Measurements from ENCODE around the gene C16orf95. TPM values are rescaled to one million over a fixed set of nuclear protein-coding genes. Genes with fewer than 3 reads are reported as not detected.

Gene C16orf95
- total and polyA plus RNA-seq, 4 donors: 0.48 to 4.3 (median 2.1) TPM

DNA sequence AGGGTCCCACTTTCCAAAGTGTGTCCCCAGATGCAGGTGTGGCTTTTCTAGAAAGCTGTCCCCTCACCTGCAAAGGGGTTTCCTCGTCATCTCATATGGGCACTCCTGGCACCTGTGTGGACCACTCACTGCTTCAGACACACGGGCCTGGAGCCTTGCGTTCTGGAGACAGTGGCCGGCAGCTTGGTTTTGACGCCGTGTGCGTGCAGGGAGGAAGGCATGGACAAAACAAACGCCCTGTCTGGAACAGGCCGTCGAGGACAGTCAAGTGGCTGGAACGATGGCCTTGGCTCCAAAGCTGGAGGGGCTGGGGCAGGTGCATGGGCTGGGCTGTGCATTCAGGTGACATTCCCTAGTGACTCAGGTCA, 13.0 kb upstream of the C16orf95 start:
- Histone ChIP-seq H3K27me3 (ENCODE audit: control insufficient read depth in 3 of 3, insufficient read depth in 3 of 3, low read length in 2 of 3) (no peaks in the 10 kb centered on the region), H3K9me3 (ENCODE audit: control insufficient read depth in 4 of 4, insufficient read depth in 3 of 4, low read length in 3 of 4) (no peaks in the 10 kb centered on the region), H3K4me3 (no peak overlapping the region), H3K4me1 (ENCODE audit: control insufficient read depth in 5 of 5, insufficient read depth in 5 of 5, low read length in 5 of 5) (peaks cover 0 to 7% (median 0%) of the 10 kb centered on the region in 5 donors), H3K36me3 (ENCODE audit: control insufficient read depth in 4 of 4, insufficient read depth in 4 of 4, low read length in 4 of 4) (peaks cover 0 to 59% (median 10%) of the 10 kb centered on the region in 4 donors), H3K9ac (ENCODE audit: insufficient read depth in 1 of 2, low read length in 2 of 2) (no peak overlapping the region), H3K27ac (ENCODE audit: low read depth in 1 of 2, low read length in 1 of 2) (no peak overlapping the region)
- DNase-seq (no peak), ATAC-seq (ENCODE audit: insufficient read depth, low FRiP score) (no peak)
- WGBS, 2 donors: 87 to 92% methylated on average over 11 of the region's 11 CpGs
- TF ChIP-seq, protein P1, sequence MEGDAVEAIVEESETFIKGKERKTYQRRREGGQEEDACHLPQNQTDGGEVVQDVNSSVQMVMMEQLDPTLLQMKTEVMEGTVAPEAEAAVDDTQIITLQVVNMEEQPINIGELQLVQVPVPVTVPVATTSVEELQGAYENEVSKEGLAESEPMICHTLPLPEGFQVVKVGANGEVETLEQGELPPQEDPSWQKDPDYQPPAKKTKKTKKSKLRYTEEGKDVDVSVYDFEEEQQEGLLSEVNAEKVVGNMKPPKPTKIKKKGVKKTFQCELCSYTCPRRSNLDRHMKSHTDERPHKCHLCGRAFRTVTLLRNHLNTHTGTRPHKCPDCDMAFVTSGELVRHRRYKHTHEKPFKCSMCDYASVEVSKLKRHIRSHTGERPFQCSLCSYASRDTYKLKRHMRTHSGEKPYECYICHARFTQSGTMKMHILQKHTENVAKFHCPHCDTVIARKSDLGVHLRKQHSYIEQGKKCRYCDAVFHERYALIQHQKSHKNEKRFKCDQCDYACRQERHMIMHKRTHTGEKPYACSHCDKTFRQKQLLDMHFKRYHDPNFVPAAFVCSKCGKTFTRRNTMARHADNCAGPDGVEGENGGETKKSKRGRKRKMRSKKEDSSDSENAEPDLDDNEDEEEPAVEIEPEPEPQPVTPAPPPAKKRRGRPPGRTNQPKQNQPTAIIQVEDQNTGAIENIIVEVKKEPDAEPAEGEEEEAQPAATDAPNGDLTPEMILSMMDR (IDR thresholded peaks at IDR 0.05; ENCODE audit: control extremely low read depth, extremely low read depth): no peak

DNA sequence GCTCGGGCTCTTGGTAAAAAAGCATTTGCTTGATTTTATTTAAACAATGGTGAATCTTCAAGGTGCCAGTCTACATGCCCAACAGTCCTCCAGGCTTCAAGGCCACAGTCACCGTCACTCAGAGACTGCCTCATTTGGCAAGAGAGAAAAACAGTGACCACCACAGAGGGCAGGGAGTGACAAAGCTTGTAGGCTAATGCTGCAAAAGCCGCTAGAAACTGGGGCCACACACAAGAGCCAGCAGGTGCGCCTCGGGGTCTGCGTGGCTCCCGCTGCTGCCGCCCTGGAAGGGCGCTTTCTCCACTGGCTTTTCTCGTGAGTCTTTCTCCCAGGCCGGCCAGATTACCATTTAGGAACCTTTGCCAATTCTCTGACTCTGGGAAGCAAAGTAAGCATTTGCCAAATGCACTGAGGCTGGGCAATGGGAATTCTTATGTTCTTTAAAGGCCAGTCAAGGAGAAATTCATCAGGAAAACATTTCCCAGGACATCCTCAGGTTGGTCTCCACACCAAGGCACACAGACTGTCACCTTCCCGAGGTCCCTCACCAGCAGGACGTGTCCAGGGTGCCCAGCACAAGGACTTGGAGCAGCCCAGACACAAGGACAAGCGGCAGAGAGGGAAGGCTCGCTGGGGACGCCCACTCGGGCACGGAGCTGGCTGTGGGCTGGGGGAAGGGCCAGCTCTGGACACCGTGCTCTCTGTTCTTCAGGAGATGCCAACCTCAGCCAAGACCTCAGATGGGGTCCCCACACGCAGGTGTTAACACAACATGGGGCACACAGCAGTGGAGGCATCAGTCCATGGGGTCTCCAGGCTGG, 12.5 kb upstream of the C16orf95 start:
- no peak overlapping the region for H3K9ac ChIP-seq (ENCODE audit: insufficient read depth in 1 of 2, low read length in 2 of 2)
- H3K9me3 ChIP-seq (ENCODE audit: control insufficient read depth in 4 of 4, insufficient read depth in 3 of 4, low read length in 3 of 4): no peaks in the 10 kb centered on the region
- H3K4me1 ChIP-seq (ENCODE audit: control insufficient read depth in 5 of 5, insufficient read depth in 5 of 5, low read length in 5 of 5): peaks cover 0 to 10% (median 2%) of the 10 kb centered on the region in 5 donors
- no peak overlapping the region for H3K27ac ChIP-seq (ENCODE audit: low read depth in 1 of 2, low read length in 1 of 2)
- ATAC-seq (ENCODE audit: insufficient read depth, low FRiP score) (no peak), DNase-seq (no peak)
- no peaks in the 10 kb centered on the region for H3K27me3 ChIP-seq (ENCODE audit: control insufficient read depth in 3 of 3, insufficient read depth in 3 of 3, low read length in 2 of 3)
- H3K36me3 ChIP-seq (ENCODE audit: control insufficient read depth in 4 of 4, insufficient read depth in 4 of 4, low read length in 4 of 4): peaks cover 0 to 53% (median 10%) of the 10 kb centered on the region in 4 donors
- TF ChIP-seq, protein P1 (IDR thresholded peaks at IDR 0.05; ENCODE audit: control extremely low read depth, extremely low read depth): no peak
- 95 to 97% methylated on average over 20 of the region's 20 CpGs for WGBS, 2 donors
- H3K4me3 ChIP-seq: no peak overlapping the region

DNA sequence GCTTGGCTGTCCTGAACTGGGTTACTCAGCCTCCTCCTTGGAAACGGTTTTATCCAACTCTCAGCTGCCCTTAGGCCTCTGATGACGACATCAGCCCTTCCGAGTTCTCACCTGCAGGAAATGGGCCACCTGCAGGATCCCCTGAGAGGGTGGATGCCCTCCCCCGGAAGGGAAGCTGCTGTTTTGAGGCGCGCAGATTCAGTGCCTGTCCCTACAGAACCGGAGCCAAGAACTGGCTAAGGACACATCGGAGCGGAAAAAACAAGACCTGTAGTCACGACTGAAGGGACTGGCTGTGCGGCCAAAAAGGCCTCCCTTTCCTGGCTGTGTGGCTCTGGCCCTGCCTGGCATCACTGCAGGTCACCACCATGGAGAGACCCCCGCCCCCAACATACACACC, 11.7 kb upstream of the C16orf95 start:
- TF ChIP-seq, protein P1 (IDR thresholded peaks at IDR 0.05; ENCODE audit: control extremely low read depth, extremely low read depth): no peak
- no peak for DNase-seq
- 86 to 89% methylated on average over 12 of the region's 12 CpGs for WGBS, 2 donors
- peaks cover 0 to 13% (median 4%) of the 10 kb centered on the region in 5 donors for H3K4me1 ChIP-seq (ENCODE audit: control insufficient read depth in 5 of 5, insufficient read depth in 5 of 5, low read length in 5 of 5)
- no peak for ATAC-seq (ENCODE audit: insufficient read depth, low FRiP score)
- no peak overlapping the region for H3K4me3 ChIP-seq
- no peaks in the 10 kb centered on the region for H3K9me3 ChIP-seq (ENCODE audit: control insufficient read depth in 4 of 4, insufficient read depth in 3 of 4, low read length in 3 of 4)
- peaks cover 0 to 46% (median 6%) of the 10 kb centered on the region in 4 donors for H3K36me3 ChIP-seq (ENCODE audit: control insufficient read depth in 4 of 4, insufficient read depth in 4 of 4, low read length in 4 of 4)
- no peak overlapping the region for H3K27ac ChIP-seq (ENCODE audit: low read depth in 1 of 2, low read length in 1 of 2)
- H3K27me3 ChIP-seq (ENCODE audit: control insufficient read depth in 3 of 3, insufficient read depth in 3 of 3, low read length in 2 of 3): no peaks in the 10 kb centered on the region
- H3K9ac ChIP-seq (ENCODE audit: insufficient read depth in 1 of 2, low read length in 2 of 2): no peak overlapping the region

Measured in lung (tissue), 12 donors.